Colonic mucosa (tissue), 4 donors: ENCODE measurements around the gene CAMK1D. TPM values are rescaled to one million over a fixed set of nuclear protein-coding genes. Genes with fewer than 3 reads are reported as not detected.

Experiments used
- DNase-seq: peaks from one replicate; pipeline ENCODE4 v3.0.0-alpha.2; 2020
- H3K27ac ChIP-seq: fragments of 200-600 bp; one replicate; pipeline ENCODE4 v1.8.0; 2021
- H3K27me3 ChIP-seq: fragments of 200-600 bp; one replicate; pipeline ENCODE4 v1.8.0; 2021
- H3K36me3 ChIP-seq: fragments of 200-600 bp; one replicate; pipeline ENCODE4 v1.8.0; 2021
- H3K4me1 ChIP-seq: fragments of 200-600 bp; one replicate; pipeline ENCODE4 v1.8.0; 2021; ENCODE audit warnings: mild to moderate bottlenecking
- H3K4me3 ChIP-seq: fragments of 200-600 bp; one replicate; pipeline ENCODE4 v1.8.0; 2021
- H3K9ac ChIP-seq, 2 donors: one replicate each; pipeline ENCODE4 v1.7.0; 2013; ENCODE audit warnings: control low read depth in 2 of 2, low read depth in 2 of 2, low read length in 2 of 2
- H3K9me3 ChIP-seq: fragments of 200-600 bp; one replicate; pipeline ENCODE4 v1.8.0; 2021
- intact Hi-C: fragments of 100-400 bp; cut with DNase I; formaldehyde crosslinking; loops from one replicate; pipeline ENCODE4 v1.14.1; 2022
- total RNA-seq, 2 donors: library from RNA; stranded (reverse); fragmentation: NEBNext Ultra II Directional in 1 of 2; extraction: Animal tissue kit (Norgen Biotek cat#: 25700) in 1 of 2; gene quantifications; one replicate each; pipeline ENCODE4 v1.2.1, GENCODE V29; 2021
- TF ChIP-seq, protein P1 (sequence below): fragments of 200-600 bp; IDR thresholded peaks from one replicate; pipeline ENCODE4 v1.8.0; 2022; ENCODE audit warnings: antibody characterized with exemption, mild to moderate bottlenecking
- donor health status: healthy.
- donor health status: DM: no; HTN: no; CAD: no.
- donor health status: DM: no; HTN: no; CAD: no.

Gene CAMK1D
- total RNA-seq, 2 donors from 2014 or later: 21.3 to 29.7 TPM

GRCh38 chr10:12337453-12338372 lies 11.6 kb upstream of the CAMK1D start:
- intact Hi-C loops: no loop called here
- no peaks in the 10 kb centered on the region for H3K27me3 ChIP-seq
- no peak for DNase-seq
- H3K9me3 ChIP-seq: no peaks in the 10 kb centered on the region
- H3K9ac ChIP-seq: no peak overlapping the region
- H3K36me3 ChIP-seq: no peaks in the 10 kb centered on the region
- TF ChIP-seq, protein P1, sequence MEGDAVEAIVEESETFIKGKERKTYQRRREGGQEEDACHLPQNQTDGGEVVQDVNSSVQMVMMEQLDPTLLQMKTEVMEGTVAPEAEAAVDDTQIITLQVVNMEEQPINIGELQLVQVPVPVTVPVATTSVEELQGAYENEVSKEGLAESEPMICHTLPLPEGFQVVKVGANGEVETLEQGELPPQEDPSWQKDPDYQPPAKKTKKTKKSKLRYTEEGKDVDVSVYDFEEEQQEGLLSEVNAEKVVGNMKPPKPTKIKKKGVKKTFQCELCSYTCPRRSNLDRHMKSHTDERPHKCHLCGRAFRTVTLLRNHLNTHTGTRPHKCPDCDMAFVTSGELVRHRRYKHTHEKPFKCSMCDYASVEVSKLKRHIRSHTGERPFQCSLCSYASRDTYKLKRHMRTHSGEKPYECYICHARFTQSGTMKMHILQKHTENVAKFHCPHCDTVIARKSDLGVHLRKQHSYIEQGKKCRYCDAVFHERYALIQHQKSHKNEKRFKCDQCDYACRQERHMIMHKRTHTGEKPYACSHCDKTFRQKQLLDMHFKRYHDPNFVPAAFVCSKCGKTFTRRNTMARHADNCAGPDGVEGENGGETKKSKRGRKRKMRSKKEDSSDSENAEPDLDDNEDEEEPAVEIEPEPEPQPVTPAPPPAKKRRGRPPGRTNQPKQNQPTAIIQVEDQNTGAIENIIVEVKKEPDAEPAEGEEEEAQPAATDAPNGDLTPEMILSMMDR: no peak
- no peaks in the 10 kb centered on the region for H3K4me1 ChIP-seq
- H3K27ac ChIP-seq: no peak overlapping the region
- no peak overlapping the region for H3K4me3 ChIP-seq

DNA sequence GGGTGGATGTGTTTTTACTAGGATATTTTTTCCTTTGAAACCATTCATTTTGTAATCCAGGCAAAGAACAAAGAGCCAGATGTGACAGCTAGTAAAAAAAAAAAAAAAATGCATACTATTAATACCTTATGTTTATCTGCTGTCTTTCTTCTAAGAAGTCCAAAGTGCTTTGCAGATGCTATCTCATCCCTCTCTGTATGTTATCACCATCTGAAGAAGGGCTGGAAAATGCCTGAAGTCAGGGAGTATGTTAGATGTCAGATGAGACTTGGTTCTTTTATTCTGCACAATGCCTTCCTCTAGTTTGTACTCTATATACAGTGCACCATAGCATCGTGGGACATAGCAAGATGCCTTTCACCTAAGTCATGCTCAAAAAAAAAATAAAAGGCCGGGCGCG lies 10.4 kb upstream of the CAMK1D start:
- Histone ChIP-seq H3K9me3 (no peaks in the 10 kb centered on the region), H3K4me1 (no peaks in the 10 kb centered on the region), H3K27me3 (no peaks in the 10 kb centered on the region), H3K9ac (no peak overlapping the region), H3K36me3 (no peaks in the 10 kb centered on the region), H3K4me3 (no peak overlapping the region), H3K27ac (no peak overlapping the region)
- intact Hi-C loops: no loop called here
- TF ChIP-seq, protein P1: no peak
- no peak for DNase-seq

DNA sequence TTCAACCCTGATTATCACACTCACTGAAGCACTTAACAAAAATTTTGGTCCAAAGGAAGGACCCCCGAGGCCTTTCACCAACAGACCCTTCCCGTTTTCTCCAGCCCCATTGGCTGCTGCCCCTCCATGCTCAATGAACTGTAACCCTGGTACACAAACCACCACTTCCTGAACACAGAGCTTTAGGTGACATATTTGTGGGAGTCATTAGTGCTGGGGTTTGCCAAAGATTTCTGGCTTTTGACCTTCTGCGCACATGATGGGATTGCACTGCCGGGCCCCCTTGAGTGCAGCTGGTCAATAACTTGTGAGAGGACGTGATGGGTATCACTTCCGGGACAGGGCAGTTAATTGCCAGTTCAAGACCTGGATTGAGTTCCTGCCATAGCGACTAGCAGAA lies 9.0 kb upstream of the CAMK1D start:
- Histone ChIP-seq H3K9ac (no peak overlapping the region), H3K27me3 (no peaks in the 10 kb centered on the region), H3K36me3 (no peaks in the 10 kb centered on the region), H3K4me3 (no peak overlapping the region), H3K4me1 (no peaks in the 10 kb centered on the region), H3K27ac (no peak overlapping the region), H3K9me3 (no peaks in the 10 kb centered on the region)
- TF ChIP-seq, protein P1: no peak
- DNase-seq: no peak
- intact Hi-C loops: loop anchor here (10.0 kb wide), 1 partner anchor 66 kb away; no protein-coding TSS in a partner anchor

GRCh38 chr10:12340937-12341336 lies 8.4 kb upstream of the CAMK1D start:
- no peak overlapping the region for H3K4me3 ChIP-seq
- H3K27ac ChIP-seq: no peak overlapping the region
- intact Hi-C loops: loop anchor here (10.0 kb wide), 1 partner anchor 66 kb away; no protein-coding TSS in a partner anchor
- no peaks in the 10 kb centered on the region for H3K36me3 ChIP-seq
- no peak overlapping the region for H3K9ac ChIP-seq
- TF ChIP-seq, protein P1: no peak
- H3K9me3 ChIP-seq: no peaks in the 10 kb centered on the region
- no peak for DNase-seq
- H3K4me1 ChIP-seq: no peaks in the 10 kb centered on the region
- H3K27me3 ChIP-seq: no peaks in the 10 kb centered on the region

DNA sequence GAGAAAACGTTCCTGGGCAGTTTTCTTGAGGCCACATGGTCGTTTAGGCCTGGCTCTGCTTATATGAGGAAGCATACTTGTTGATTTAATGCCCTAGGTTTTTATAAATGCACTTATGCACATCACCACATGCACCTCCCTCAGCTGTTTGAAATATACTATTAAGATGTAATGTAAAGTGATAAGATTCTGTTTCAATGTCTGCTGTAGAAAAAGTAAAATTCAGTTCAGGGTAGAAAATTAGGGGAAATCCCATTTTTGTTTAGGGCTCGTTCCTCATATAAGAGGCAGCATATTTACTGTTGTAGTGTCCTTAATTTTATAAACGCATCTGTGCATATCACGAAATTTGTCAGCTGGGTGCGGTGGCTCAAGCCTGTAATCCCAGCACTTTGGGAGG lies 7.8 kb upstream of the CAMK1D start:
- Histone ChIP-seq H3K36me3 (no peaks in the 10 kb centered on the region), H3K9ac (no peak overlapping the region), H3K4me1 (no peaks in the 10 kb centered on the region), H3K27me3 (no peaks in the 10 kb centered on the region), H3K9me3 (no peaks in the 10 kb centered on the region), H3K4me3 (no peak overlapping the region), H3K27ac (no peak overlapping the region)
- intact Hi-C loops: loop anchor here (10.0 kb wide), 1 partner anchor 67 kb away; no protein-coding TSS in a partner anchor
- TF ChIP-seq, protein P1: no peak
- DNase-seq: no peak
